MM.1S (cell line): ENCODE results near the gene PNPLA3.

Experiments
- CTCF ChIP-seq: fragments of 300-600 bp; sonication (generic); IDR thresholded peaks from 2 replicates; pipeline ENCODE4 v1.5.1; 2016; ENCODE audit warnings: antibody characterized with exemption, low read length, mixed read lengths
- EZH2 ChIP-seq: fragments of 300-600 bp; sonication (generic); optimal IDR thresholded peaks from 2 replicates; pipeline ENCODE3; 2017; ENCODE audit warnings: low read depth, mild to moderate bottlenecking, antibody characterized with exemption, low read length, mixed read lengths
- EZH2phosphoT487 ChIP-seq: fragments of 300-600 bp; sonication (generic); IDR thresholded peaks from 2 replicates; pipeline ENCODE4 v1.6.1; 2018; ENCODE audit warnings: antibody characterized with exemption, low read length

- TF ChIP-seq EZH2phosphoT487 (no peak), CTCF (peak; percentile 97), EZH2 (no peak)
Observed at GRCh38 chr22:43993072-43993760, 69.6 kb downstream of the PNPLA3 start.
